DND-41 (cell line): ENCODE results near the gene CACNA2D4.

Experiments used
- ATAC-seq: fragments of 200-7000 bp; cut with Tn5 transposase; 3 replicates; pipeline ENCODE4 v1.9.1; 2021; ENCODE audit warnings: low read depth; ENCODE audit not compliant: insufficient read depth
- DNase-seq: peaks from one replicate; pipeline ENCODE4 v3.0.0-alpha.2; 2020
- H2AFZ ChIP-seq: 2 replicates; pipeline ENCODE4 v1.6.0; 2012; ENCODE audit warnings: low read depth, low read length
- H3K27ac ChIP-seq: 2 replicates; pipeline ENCODE4 v1.5.1; 2012; ENCODE audit warnings: low read length, inconsistent platforms
- H3K27me3 ChIP-seq: fragments of 200-600 bp; sonication (generic); 2 replicates; pipeline ENCODE4 v1.6.0; 2012; ENCODE audit warnings: low read length, mild to moderate bottlenecking, inconsistent platforms; ENCODE audit not compliant: insufficient read depth, poor library complexity
- H3K36me3 ChIP-seq: 2 replicates; pipeline ENCODE4 v1.5.1; 2012; ENCODE audit warnings: low read length, inconsistent platforms; ENCODE audit not compliant: insufficient read depth
- H3K4me1 ChIP-seq: 2 replicates; pipeline ENCODE4 v1.5.1; 2012; ENCODE audit warnings: mild to moderate bottlenecking, low read length; ENCODE audit not compliant: insufficient read depth
- H3K4me2 ChIP-seq: 2 replicates; pipeline ENCODE4 v1.6.0; 2012; ENCODE audit warnings: mild to moderate bottlenecking, moderate library complexity, low read length, inconsistent platforms; ENCODE audit not compliant: insufficient read depth
- H3K4me3 ChIP-seq, 2 experiments: fragments of 200-600 bp in 1 of 2; shearing (Covaris generic) in 1 of 2; 2 replicates each; pipeline ENCODE4 v1.5.1; 2012 to 2016; ENCODE audit warnings: inconsistent platforms in 2 of 2, low read length in 2 of 2, mild to moderate bottlenecking in 2 of 2, low read depth in 1 of 2, moderate library complexity in 1 of 2
- H3K79me2 ChIP-seq: 2 replicates; pipeline ENCODE4 v1.6.0; 2012; ENCODE audit warnings: low read length, inconsistent platforms; ENCODE audit not compliant: insufficient read depth
- H3K9ac ChIP-seq: 2 replicates; pipeline ENCODE4 v1.6.0; 2012; ENCODE audit warnings: low read depth, mild to moderate bottlenecking, inconsistent platforms, low read length, moderate library complexity
- H3K9me3 ChIP-seq: 2 replicates; pipeline ENCODE4 v1.5.1; 2012; ENCODE audit warnings: low read length, moderate library complexity, mild to moderate bottlenecking, inconsistent platforms; ENCODE audit not compliant: insufficient read depth, severe bottlenecking
- H4K20me1 ChIP-seq: 2 replicates; pipeline ENCODE4 v1.6.0; 2012; ENCODE audit warnings: low read length; ENCODE audit not compliant: insufficient read depth
- EZH2 ChIP-seq: IDR thresholded peaks from 3 replicates; pipeline ENCODE4 v1.6.1; 2012; ENCODE audit warnings: borderline replicate concordance, low read depth, mild to moderate bottlenecking, moderate library complexity, low read length, inconsistent platforms; ENCODE audit not compliant: severe bottlenecking
- TF ChIP-seq, protein P1 (sequence below): IDR thresholded peaks from 2 replicates; pipeline ENCODE4 v1.5.1; 2012; ENCODE audit warnings: borderline replicate concordance, low read length, moderate library complexity, mild to moderate bottlenecking; ENCODE audit not compliant: poor library complexity, severe bottlenecking; ENCODE audit errors: extremely low read depth

CACNA2D4 gene

GRCh38 chr12:1844223-1844622 is 74.2 kb downstream of the CACNA2D4 start:
- Histone ChIP-seq H2AFZ (no peak overlapping the region), H3K27ac (no peak overlapping the region), H3K9me3 (no peaks in the 10 kb centered on the region), H3K4me1 (no peaks in the 10 kb centered on the region), H3K9ac (no peak overlapping the region), H4K20me1 (no peaks in the 10 kb centered on the region), H3K4me2 (no peak overlapping the region), H3K79me2 (no peaks in the 10 kb centered on the region), H3K27me3 (peaks cover 12% of the 10 kb centered on the region), H3K36me3 (no peaks in the 10 kb centered on the region), H3K4me3 (no peak overlapping the region)
- TF ChIP-seq, protein P1, sequence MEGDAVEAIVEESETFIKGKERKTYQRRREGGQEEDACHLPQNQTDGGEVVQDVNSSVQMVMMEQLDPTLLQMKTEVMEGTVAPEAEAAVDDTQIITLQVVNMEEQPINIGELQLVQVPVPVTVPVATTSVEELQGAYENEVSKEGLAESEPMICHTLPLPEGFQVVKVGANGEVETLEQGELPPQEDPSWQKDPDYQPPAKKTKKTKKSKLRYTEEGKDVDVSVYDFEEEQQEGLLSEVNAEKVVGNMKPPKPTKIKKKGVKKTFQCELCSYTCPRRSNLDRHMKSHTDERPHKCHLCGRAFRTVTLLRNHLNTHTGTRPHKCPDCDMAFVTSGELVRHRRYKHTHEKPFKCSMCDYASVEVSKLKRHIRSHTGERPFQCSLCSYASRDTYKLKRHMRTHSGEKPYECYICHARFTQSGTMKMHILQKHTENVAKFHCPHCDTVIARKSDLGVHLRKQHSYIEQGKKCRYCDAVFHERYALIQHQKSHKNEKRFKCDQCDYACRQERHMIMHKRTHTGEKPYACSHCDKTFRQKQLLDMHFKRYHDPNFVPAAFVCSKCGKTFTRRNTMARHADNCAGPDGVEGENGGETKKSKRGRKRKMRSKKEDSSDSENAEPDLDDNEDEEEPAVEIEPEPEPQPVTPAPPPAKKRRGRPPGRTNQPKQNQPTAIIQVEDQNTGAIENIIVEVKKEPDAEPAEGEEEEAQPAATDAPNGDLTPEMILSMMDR, result no peak
- TF ChIP-seq EZH2, result no peak
- DNase-seq (no peak), ATAC-seq (no peak)

DNA sequence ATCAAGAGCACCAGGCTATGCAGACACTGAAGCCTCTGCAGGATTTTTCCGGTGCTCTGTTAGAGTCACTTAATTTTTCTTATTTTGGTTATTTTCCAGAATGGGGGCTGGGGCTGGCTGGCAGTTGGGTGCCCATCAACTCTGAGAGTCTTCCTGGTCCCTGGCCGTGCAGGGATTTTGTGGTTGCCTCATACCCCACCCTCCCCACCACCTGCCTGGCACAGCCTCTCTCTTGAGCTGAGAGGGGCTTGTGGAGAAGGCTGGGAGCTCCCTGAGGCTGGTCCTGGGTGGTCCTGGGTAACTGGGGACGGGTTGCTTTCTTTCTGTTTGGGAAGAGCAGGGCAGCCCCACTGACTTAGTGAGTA is 74.8 kb downstream of the CACNA2D4 start:
- no peaks in the 10 kb centered on the region for H3K79me2 ChIP-seq
- DNase-seq, result no peak
- H3K4me3 ChIP-seq, result no peak overlapping the region
- no peak overlapping the region for H3K4me2 ChIP-seq
- no peaks in the 10 kb centered on the region for H3K9me3 ChIP-seq
- no peak overlapping the region for H3K9ac ChIP-seq
- no peaks in the 10 kb centered on the region for H3K4me1 ChIP-seq
- no peaks in the 10 kb centered on the region for H4K20me1 ChIP-seq
- ATAC-seq, result no peak
- no peak for TF ChIP-seq EZH2
- TF ChIP-seq, protein P1, result no peak
- no peak overlapping the region for H3K27ac ChIP-seq
- H3K27me3 ChIP-seq, result peaks cover 10% of the 10 kb centered on the region
- no peak overlapping the region for H2AFZ ChIP-seq
- no peaks in the 10 kb centered on the region for H3K36me3 ChIP-seq

DNA sequence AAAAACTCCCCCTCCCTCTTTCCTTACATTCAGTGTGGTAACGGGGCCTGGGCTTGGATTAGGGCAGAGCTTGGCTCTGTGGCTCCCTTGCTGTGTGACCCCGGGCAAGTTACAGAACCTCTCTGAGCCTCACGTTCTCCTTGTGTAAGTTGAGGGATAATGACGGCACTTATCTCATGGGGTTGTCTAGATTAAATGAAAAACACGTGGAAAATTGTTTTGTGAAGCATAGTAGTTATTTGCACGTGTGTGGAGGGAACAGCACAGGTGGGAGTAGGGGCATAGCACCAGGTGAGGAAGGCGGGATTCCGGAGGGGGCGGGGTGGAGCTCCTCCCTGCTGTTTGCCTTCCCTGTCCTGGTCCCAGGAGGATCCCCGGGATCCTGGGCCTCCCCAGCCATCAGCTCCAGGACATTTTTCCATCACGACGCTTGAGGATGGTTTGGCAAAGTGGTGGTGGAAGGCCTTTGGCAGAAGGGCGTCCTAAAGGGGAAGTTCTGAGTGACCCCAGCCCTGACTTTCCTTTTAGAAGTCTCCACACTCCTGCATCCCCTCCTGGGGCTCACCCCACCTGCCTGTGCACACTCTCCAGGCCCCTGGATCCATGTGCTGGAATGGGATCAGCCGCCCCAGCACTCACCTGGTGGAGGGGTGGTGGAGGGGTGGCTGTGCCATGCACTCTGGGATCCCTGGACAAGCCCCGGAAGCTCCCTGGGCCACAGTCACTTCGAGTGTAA is 75.4 kb downstream of the CACNA2D4 start:
- Histone ChIP-seq H3K27ac (no peak overlapping the region), H4K20me1 (no peaks in the 10 kb centered on the region), H3K4me3 (no peak overlapping the region), H2AFZ (no peak overlapping the region), H3K27me3 (peaks cover 7% of the 10 kb centered on the region), H3K79me2 (no peaks in the 10 kb centered on the region), H3K4me2 (no peak overlapping the region), H3K9me3 (no peaks in the 10 kb centered on the region), H3K4me1 (no peaks in the 10 kb centered on the region), H3K36me3 (no peaks in the 10 kb centered on the region), H3K9ac (no peak overlapping the region)
- TF ChIP-seq, protein P1, result no peak
- no peak for TF ChIP-seq EZH2
- no peak for DNase-seq
- no peak for ATAC-seq
